Chondrocyte (in vitro differentiated cells): ENCODE results near the gene IGFBP5. TPM values are rescaled to one million over a fixed set of nuclear protein-coding genes. Genes with fewer than 3 reads are reported as not detected.
A peak's percentile ranks its signal among the peaks of the same experiment; 100 is the strongest.

Experiments used
- DNase-seq: peaks from one replicate; pipeline ENCODE4 v3.0.0; 2021; ENCODE audit warnings: mixed read lengths, low spot score
- H3K27ac Mint-ChIP-seq: one replicate; pipeline ENCODE4 v1.8.0; 2021; ENCODE audit warnings: mild to moderate bottlenecking, moderate library complexity, mixed read lengths; ENCODE audit not compliant: unreplicated experiment
- H3K27me3 Mint-ChIP-seq: 2 replicates; pipeline ENCODE4 v1.8.0; 2021; ENCODE audit warnings: low read depth, mixed read lengths
- H3K36me3 Mint-ChIP-seq: 2 replicates; pipeline ENCODE4 v1.8.0; 2021; ENCODE audit warnings: low read depth, mixed read lengths
- H3K4me1 Mint-ChIP-seq: 2 replicates; pipeline ENCODE4 v1.8.0; 2021; ENCODE audit warnings: low read depth, mild to moderate bottlenecking, mixed read lengths
- H3K4me3 Mint-ChIP-seq: one replicate; pipeline ENCODE4 v1.8.0; 2021; ENCODE audit warnings: mild to moderate bottlenecking, moderate library complexity, mixed read lengths; ENCODE audit not compliant: unreplicated experiment
- H3K9me3 Mint-ChIP-seq: 2 replicates; pipeline ENCODE4 v1.8.0; 2021; ENCODE audit warnings: low read depth, mixed read lengths
- total RNA-seq: library from RNA; stranded (reverse); gene quantifications from 3 replicates; pipeline ENCODE4 v1.2.1, GENCODE V29; 2021
- TF ChIP-seq, protein P1 (sequence below): fragments of 200-600 bp; sonication (generic); IDR thresholded peaks from 2 replicates; pipeline ENCODE4 v1.5.0; 2021; ENCODE audit warnings: antibody characterized with exemption, mild to moderate bottlenecking, moderate library complexity

Gene IGFBP5
- total RNA-seq, 1 donor from 2014 or later = 502 TPM

DNA sequence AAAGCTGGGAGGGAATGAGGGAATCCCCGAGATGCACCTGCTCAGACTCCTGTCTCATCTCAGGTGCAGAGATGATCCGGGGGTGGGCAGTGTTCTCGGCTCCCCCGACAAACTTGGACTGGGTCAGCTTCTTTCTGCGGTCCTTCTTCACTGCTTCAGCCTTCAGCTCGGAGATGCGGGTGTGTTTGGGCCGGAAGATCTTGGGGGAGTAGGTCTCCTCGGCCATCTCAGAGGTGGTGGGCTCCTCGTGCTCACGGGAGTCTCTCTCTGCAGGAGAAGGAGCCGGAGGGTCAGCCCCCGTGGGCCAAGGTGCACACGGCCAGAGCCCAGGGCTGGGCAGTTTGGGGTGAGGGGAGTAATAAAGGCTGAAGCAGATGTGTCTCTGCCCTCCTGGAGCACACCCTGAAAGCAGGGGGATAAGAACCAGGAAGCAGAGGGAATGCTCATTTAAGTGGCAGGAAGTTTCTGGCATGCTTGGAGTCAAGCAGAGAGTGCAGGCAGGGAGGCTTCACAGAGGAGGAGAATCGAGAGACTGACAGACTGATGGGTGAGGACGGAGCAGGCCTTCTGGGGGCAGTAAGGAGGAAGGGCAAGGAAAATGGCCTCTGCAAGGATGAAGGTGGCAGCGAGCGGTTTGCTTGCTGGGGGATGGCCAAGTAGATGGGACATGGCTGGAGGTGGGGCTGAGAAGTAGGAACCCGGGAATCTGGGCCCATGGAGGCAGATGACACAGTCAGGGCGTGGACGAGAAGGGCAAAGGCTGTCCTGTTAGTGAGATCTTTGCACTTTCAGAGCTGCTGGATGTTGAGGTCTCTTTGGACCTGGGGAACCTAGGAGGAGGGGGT lies 16.3 kb downstream of the IGFBP5 start:
- H3K9me3 Mint-ChIP-seq = no peaks in the 10 kb centered on the region
- TF ChIP-seq, protein P1, sequence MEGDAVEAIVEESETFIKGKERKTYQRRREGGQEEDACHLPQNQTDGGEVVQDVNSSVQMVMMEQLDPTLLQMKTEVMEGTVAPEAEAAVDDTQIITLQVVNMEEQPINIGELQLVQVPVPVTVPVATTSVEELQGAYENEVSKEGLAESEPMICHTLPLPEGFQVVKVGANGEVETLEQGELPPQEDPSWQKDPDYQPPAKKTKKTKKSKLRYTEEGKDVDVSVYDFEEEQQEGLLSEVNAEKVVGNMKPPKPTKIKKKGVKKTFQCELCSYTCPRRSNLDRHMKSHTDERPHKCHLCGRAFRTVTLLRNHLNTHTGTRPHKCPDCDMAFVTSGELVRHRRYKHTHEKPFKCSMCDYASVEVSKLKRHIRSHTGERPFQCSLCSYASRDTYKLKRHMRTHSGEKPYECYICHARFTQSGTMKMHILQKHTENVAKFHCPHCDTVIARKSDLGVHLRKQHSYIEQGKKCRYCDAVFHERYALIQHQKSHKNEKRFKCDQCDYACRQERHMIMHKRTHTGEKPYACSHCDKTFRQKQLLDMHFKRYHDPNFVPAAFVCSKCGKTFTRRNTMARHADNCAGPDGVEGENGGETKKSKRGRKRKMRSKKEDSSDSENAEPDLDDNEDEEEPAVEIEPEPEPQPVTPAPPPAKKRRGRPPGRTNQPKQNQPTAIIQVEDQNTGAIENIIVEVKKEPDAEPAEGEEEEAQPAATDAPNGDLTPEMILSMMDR = no peak
- H3K27me3 Mint-ChIP-seq = no peaks in the 10 kb centered on the region
- H3K4me3 Mint-ChIP-seq = peak overlapping the region; percentile 48
- peaks cover 54% of the 10 kb centered on the region for H3K4me1 Mint-ChIP-seq
- DNase-seq = no peak
- H3K27ac Mint-ChIP-seq = peak overlapping the region; percentile 91
- peaks cover 36% of the 10 kb centered on the region for H3K36me3 Mint-ChIP-seq

DNA sequence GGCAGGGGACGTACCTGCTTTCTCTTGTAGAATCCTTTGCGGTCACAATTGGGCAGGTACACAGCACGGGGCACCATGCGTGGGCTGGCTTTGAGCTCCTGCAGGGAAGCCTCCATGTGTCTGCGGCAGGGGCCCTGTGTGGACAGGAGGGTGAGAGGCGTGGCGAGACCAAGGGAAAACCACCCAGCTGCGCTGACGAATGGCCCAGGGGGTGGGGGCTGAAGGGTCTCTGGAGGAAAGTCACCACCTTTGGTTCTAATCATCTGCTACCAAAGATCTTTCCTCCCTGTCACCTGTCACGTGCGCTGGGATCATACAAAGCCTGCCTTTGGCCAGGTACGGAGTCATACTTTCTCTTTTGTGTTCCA lies 17.3 kb downstream of the IGFBP5 start:
- Mint-ChIP-seq H3K4me1 (peaks cover 44% of the 10 kb centered on the region), H3K27ac (no peak overlapping the region), H3K9me3 (no peaks in the 10 kb centered on the region), H3K27me3 (no peaks in the 10 kb centered on the region), H3K36me3 (peaks cover 36% of the 10 kb centered on the region), H3K4me3 (no peak overlapping the region)
- TF ChIP-seq, protein P1 = no peak
- DNase-seq = no peak

DNA sequence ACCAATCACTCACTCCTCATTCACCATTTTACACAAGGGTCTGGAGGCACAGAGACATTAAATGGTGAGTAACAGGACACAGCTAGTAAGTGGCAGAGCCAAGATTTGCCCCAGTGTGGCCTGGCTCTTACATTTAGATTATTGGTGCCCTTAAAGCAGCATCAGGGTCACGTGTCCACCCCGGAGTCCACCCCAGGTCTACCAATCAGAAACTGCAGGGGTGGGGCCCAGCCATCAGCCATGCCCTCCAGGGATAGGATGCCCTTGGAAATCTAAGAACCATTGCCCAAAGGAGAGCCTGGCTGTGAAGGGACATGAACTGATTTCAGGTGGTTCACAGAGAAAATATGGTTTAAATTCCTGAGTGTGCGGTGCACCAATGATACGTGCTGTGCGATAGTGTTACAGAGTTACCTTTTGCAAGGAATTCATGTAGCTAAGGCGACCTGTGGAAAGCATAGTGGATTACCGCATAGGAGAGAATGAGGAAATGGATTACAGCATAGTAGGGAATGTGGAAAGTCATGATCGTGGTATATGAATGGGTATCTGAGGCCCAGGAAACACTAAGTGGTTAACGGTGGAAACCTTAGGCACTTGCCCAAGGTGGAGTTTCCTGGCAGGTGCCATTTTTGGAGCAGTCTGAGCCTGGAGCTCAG lies 17.8 kb downstream of the IGFBP5 start:
- Mint-ChIP-seq H3K4me3 (no peak overlapping the region), H3K27me3 (no peaks in the 10 kb centered on the region), H3K4me1 (peaks cover 39% of the 10 kb centered on the region), H3K9me3 (no peaks in the 10 kb centered on the region), H3K27ac (no peak overlapping the region), H3K36me3 (peaks cover 36% of the 10 kb centered on the region)
- TF ChIP-seq, protein P1 = no peak
- no peak for DNase-seq

DNA sequence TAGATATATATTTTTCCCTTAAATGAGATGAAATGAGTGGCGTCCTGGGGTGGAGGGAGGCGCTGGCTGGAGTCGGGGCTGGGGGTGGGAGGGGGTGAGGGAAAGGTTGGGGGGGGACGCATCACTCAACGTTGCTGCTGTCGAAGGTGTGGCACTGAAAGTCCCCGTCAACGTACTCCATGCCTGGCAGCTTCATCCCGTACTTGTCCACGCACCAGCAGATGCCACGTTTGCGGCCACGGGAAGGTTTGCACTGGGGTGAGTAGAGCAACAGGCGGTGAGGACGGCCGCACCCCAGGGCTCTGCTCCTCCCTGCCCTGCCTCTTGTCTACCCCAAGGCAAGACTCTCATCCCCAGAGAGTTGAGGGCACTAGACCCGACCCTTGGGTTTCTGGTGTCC lies 18.7 kb downstream of the IGFBP5 start:
- H3K4me3 Mint-ChIP-seq = no peak overlapping the region
- H3K27ac Mint-ChIP-seq = no peak overlapping the region
- peaks cover 36% of the 10 kb centered on the region for H3K36me3 Mint-ChIP-seq
- H3K4me1 Mint-ChIP-seq = peaks cover 30% of the 10 kb centered on the region
- TF ChIP-seq, protein P1 = no peak
- H3K27me3 Mint-ChIP-seq = no peaks in the 10 kb centered on the region
- no peak for DNase-seq
- no peaks in the 10 kb centered on the region for H3K9me3 Mint-ChIP-seq

DNA sequence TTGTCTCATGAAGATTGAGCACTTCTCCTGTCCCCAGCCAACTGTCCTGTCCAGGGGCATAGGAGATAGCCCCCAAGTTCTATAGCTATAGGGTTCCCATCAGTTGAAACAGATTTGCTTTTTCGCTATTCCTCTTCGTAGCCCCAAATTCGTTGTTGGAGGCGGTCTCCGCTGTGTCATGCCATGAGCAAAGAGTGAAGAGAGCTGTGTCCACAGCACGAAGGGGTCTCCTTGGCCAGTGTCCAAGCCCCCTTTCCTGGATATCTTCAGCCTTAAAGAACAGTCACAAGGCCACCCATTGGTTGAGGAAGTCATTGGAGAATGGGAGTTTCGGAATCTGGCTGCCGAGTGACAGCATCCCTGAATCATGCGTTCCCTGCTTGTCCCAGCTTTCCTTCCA lies 21.0 kb downstream of the IGFBP5 start:
- Mint-ChIP-seq H3K27me3 (no peaks in the 10 kb centered on the region), H3K27ac (peak overlapping the region; percentile 54), H3K4me3 (no peak overlapping the region), H3K9me3 (no peaks in the 10 kb centered on the region), H3K36me3 (peaks cover 27% of the 10 kb centered on the region), H3K4me1 (peaks cover 9% of the 10 kb centered on the region)
- no peak for DNase-seq
- TF ChIP-seq, protein P1 = no peak
